ENCODE results near the gene DEFB124. TPM values are rescaled to one million over a fixed set of nuclear protein-coding genes. Genes with fewer than 3 reads are reported as not detected.
"Not testable (repeated sequence)": the region's sequence is repeated elsewhere in the genome, so short reads cannot be mapped to it uniquely, and the experiment has no call there.

Gene DEFB124
- total and polyA plus RNA-seq, 2 of the 8 experiments (the other 6 are each of a cell fraction or from before 2014, with no cell fraction given) = not detected

- H3K56ac ChIP-seq (replicated peaks; ENCODE audit: insufficient read length, low read depth, low read length); H3K79me1 ChIP-seq (ENCODE audit: low read depth, low read length); H2BK20ac ChIP-seq (ENCODE audit: low read length); H2BK15ac ChIP-seq (ENCODE audit: low read length); H3K23ac ChIP-seq (ENCODE audit: insufficient read length); H3K79me2 ChIP-seq (ENCODE audit: control insufficient read depth in 1 of 2, insufficient read depth in 2 of 2, low read length in 2 of 2); CTCF ChIA-PET (ENCODE audit: partially characterized antibody); H2BK120ac ChIP-seq (replicated peaks; ENCODE audit: low read depth, low read length); H3K14ac ChIP-seq (ENCODE audit: insufficient read length); FAIRE-seq; H3K36me3 ChIP-seq (ENCODE audit: control insufficient read depth in 2 of 4, insufficient read depth in 4 of 4, low read length in 3 of 4); H2BK5ac ChIP-seq (ENCODE audit: low read depth, low read length); H2AFZ ChIP-seq (ENCODE audit: low read length); H3K27ac ChIP-seq (ENCODE audit: low read depth, low read length); H4K91ac ChIP-seq (replicated peaks; ENCODE audit: insufficient read length, low read length); DNase-seq (ENCODE audit: low read depth in 1 of 2, low spot score in 2 of 2); H3K4me1 ChIP-seq (replicated peaks in 1 of 4; ENCODE audit: control insufficient read depth in 3 of 4, insufficient read depth in 4 of 4, low read length in 3 of 4); POLR2A ChIA-PET (ENCODE audit: partially characterized antibody); H4K8ac ChIP-seq (ENCODE audit: extremely low read depth, insufficient read depth, low read length); H3K9ac ChIP-seq (replicated peaks in 1 of 4; ENCODE audit: extremely low read depth in 1 of 4, low read depth in 3 of 4, low read length in 3 of 4); H3K27me3 ChIP-seq (replicated peaks in 1 of 4; ENCODE audit: control insufficient read depth in 3 of 4, extremely low read depth in 1 of 4, insufficient read depth in 3 of 4, low read length in 3 of 4); H3K18ac ChIP-seq (ENCODE audit: extremely low read depth, low read length); H3K4me2 ChIP-seq (ENCODE audit: insufficient read depth in 1 of 2, low read depth in 2 of 2, low read length in 2 of 2); H2BK12ac ChIP-seq (ENCODE audit: low read depth, low read length); H2AK5ac ChIP-seq (ENCODE audit: low read depth, low read length); H3K4me3 ChIP-seq (ENCODE audit: extremely low read depth in 1 of 4, insufficient read depth in 2 of 4, low read depth in 3 of 4, low read length in 4 of 4); H3K4ac ChIP-seq (replicated peaks; ENCODE audit: insufficient read length, low read depth, low read length); H4K20me1 ChIP-seq (replicated peaks in 1 of 2; ENCODE audit: control insufficient read depth in 1 of 2, insufficient read depth in 2 of 2, low read length in 2 of 2); H3K23me2 ChIP-seq (ENCODE audit: low read depth, low read length); H4K5ac ChIP-seq (ENCODE audit: insufficient read length, low read depth, low read length): not testable (repeated sequence)
- peaks cover 48 to 60% of the 10 kb centered on the region in 2 experiments for H3K9me3 ChIP-seq (ENCODE audit: insufficient read depth in 2 of 2, low read depth in 1 of 2, low read length in 1 of 2)
- no CpG with 5 or more reads among the region's 31 CpGs for WGBS, 2 experiments (ENCODE audit: extremely low coverage in 1 of 2, insufficient coverage in 1 of 2, insufficient read length in 1 of 2, insufficient replicate concordance in 2 of 2, low coverage in 1 of 2, low lambda C conversion rate in 2 of 2, missing lambda C conversion rate in 1 of 2)
Observed at GRCh38 chr20:31427576-31427975, 47.4 kb downstream of the DEFB124 start.

GRCh38 chr20:31426891-31427551, 47.9 kb downstream of the DEFB124 start:
- H3K9me3 ChIP-seq (ENCODE audit: insufficient read depth in 2 of 2, low read depth in 1 of 2, low read length in 1 of 2) = peaks cover 43 to 56% of the 10 kb centered on the region in 2 experiments
- H3K36me3 ChIP-seq (ENCODE audit: control insufficient read depth in 2 of 4, insufficient read depth in 4 of 4, low read length in 3 of 4); H3K18ac ChIP-seq (ENCODE audit: extremely low read depth, low read length); H2BK5ac ChIP-seq (ENCODE audit: low read depth, low read length); H3K23me2 ChIP-seq (ENCODE audit: low read depth, low read length); H3K27me3 ChIP-seq (replicated peaks in 1 of 4; ENCODE audit: control insufficient read depth in 3 of 4, extremely low read depth in 1 of 4, insufficient read depth in 3 of 4, low read length in 3 of 4); H3K79me2 ChIP-seq (ENCODE audit: control insufficient read depth in 1 of 2, insufficient read depth in 2 of 2, low read length in 2 of 2); H3K56ac ChIP-seq (replicated peaks; ENCODE audit: insufficient read length, low read depth, low read length); H3K79me1 ChIP-seq (ENCODE audit: low read depth, low read length); H4K91ac ChIP-seq (replicated peaks; ENCODE audit: insufficient read length, low read length); DNase-seq (ENCODE audit: low read depth in 1 of 2, low spot score in 2 of 2); H2BK120ac ChIP-seq (replicated peaks; ENCODE audit: low read depth, low read length); FAIRE-seq; H4K8ac ChIP-seq (ENCODE audit: extremely low read depth, insufficient read depth, low read length); H3K23ac ChIP-seq (ENCODE audit: insufficient read length); H3K27ac ChIP-seq (ENCODE audit: low read depth, low read length); H2AFZ ChIP-seq (ENCODE audit: low read length); H2BK20ac ChIP-seq (ENCODE audit: low read length); POLR2A ChIA-PET (ENCODE audit: partially characterized antibody); H4K5ac ChIP-seq (ENCODE audit: insufficient read length, low read depth, low read length); H2BK15ac ChIP-seq (ENCODE audit: low read length); H3K4me1 ChIP-seq (replicated peaks in 1 of 4; ENCODE audit: control insufficient read depth in 3 of 4, insufficient read depth in 4 of 4, low read length in 3 of 4); H2AK5ac ChIP-seq (ENCODE audit: low read depth, low read length); H3K9ac ChIP-seq (replicated peaks in 1 of 4; ENCODE audit: extremely low read depth in 1 of 4, low read depth in 3 of 4, low read length in 3 of 4); H3K4me2 ChIP-seq (ENCODE audit: insufficient read depth in 1 of 2, low read depth in 2 of 2, low read length in 2 of 2); H2BK12ac ChIP-seq (ENCODE audit: low read depth, low read length); H3K4ac ChIP-seq (replicated peaks; ENCODE audit: insufficient read length, low read depth, low read length); H3K4me3 ChIP-seq (ENCODE audit: extremely low read depth in 1 of 4, insufficient read depth in 2 of 4, low read depth in 3 of 4, low read length in 4 of 4); H3K14ac ChIP-seq (ENCODE audit: insufficient read length); CTCF ChIA-PET (ENCODE audit: partially characterized antibody); H4K20me1 ChIP-seq (replicated peaks in 1 of 2; ENCODE audit: control insufficient read depth in 1 of 2, insufficient read depth in 2 of 2, low read length in 2 of 2): not testable (repeated sequence)
- WGBS, 2 experiments (ENCODE audit: extremely low coverage in 1 of 2, insufficient coverage in 1 of 2, insufficient read length in 1 of 2, insufficient replicate concordance in 2 of 2, low coverage in 1 of 2, low lambda C conversion rate in 2 of 2, missing lambda C conversion rate in 1 of 2) = 94% methylated on average over 11 of the region's 48 CpGs; no CpG with 5 or more reads in 1 of the 2 experiments
